HepG2 (cell line): ENCODE measurements around the gene PATL2. TPM values are rescaled to one million over a fixed set of nuclear protein-coding genes. Genes with fewer than 3 reads are reported as not detected.

Source experiments
- FOXO1 ChIP-seq: sonication (generic); formaldehyde crosslinking; IDR thresholded peaks from 2 replicates; pipeline ENCODE4 v1.4.0; 2020; ENCODE audit warnings: missing genetic modification reagents
- GMEB2 ChIP-seq: IDR thresholded peaks from 2 replicates; pipeline ENCODE4 v1.6.1; 2016; ENCODE audit warnings: missing biosample characterization, missing genetic modification reagents, low read depth
- HINFP ChIP-seq: sonication (generic); formaldehyde crosslinking; IDR thresholded peaks from 2 replicates; pipeline ENCODE4 v1.4.0; 2020; ENCODE audit warnings: low read depth, mild to moderate bottlenecking, missing genetic modification reagents
- HOXA5 ChIP-seq: sonication (generic); formaldehyde crosslinking; IDR thresholded peaks from 2 replicates; pipeline ENCODE4 v1.4.0; 2020; ENCODE audit warnings: missing genetic modification reagents
- JUND ChIP-seq: sonication (generic); formaldehyde crosslinking; IDR thresholded peaks from 2 replicates; pipeline ENCODE4 v1.8.0; 2022; ENCODE audit warnings: mild to moderate bottlenecking, missing genetic modification reagents
- MIXL1 ChIP-seq: IDR thresholded peaks from 2 replicates; pipeline ENCODE4 v1.6.1; 2016
- NBN ChIP-seq: fragments of 450-650 bp; conservative IDR thresholded peaks from 2 replicates; pipeline ENCODE4 v1.6.1; 2017
- RFX5 ChIP-seq: IDR thresholded peaks from 2 replicates; pipeline ENCODE4 v1.6.1; 2011; ENCODE audit warnings: low read depth, low read length, improper control_type of control experiment
- SAP130 ChIP-seq: IDR thresholded peaks from 2 replicates; pipeline ENCODE4 v1.6.1; 2016; ENCODE audit warnings: low read depth
- SOX6 ChIP-seq, 2 experiments: fragments of 450-650 bp in 1 of 2; sonication (generic) in 1 of 2; formaldehyde crosslinking in 1 of 2; IDR thresholded peaks; 2 replicates each; pipeline versions ENCODE4 v1.4.0 to v1.6.1; 2017 to 2020; ENCODE audit warnings: antibody characterized with exemption in 1 of 2, mild to moderate bottlenecking in 1 of 2, missing genetic modification reagents in 1 of 2
- SRSF4 ChIP-seq: fragments of 200-400 bp; formaldehyde crosslinking; IDR thresholded peaks from one replicate; pipeline ENCODE4 v1.6.1; 2018; ENCODE audit warnings: mild to moderate bottlenecking, low read depth, low read length, moderate library complexity; ENCODE audit not compliant: poor library complexity, severe bottlenecking
- ZBTB1 ChIP-seq: sonication (generic); formaldehyde crosslinking; IDR thresholded peaks from 2 replicates; pipeline ENCODE4 v1.4.0; 2020; ENCODE audit warnings: missing genetic modification reagents, borderline replicate concordance
- ZFP36L1 ChIP-seq: sonication (generic); formaldehyde crosslinking; IDR thresholded peaks from 2 replicates; pipeline ENCODE4 v1.8.0; 2022; ENCODE audit warnings: mild to moderate bottlenecking, missing genetic modification reagents, moderate library complexity
- ZFX ChIP-seq: sonication (generic); formaldehyde crosslinking; IDR thresholded peaks from 2 replicates; pipeline ENCODE4 v1.4.0; 2020; ENCODE audit warnings: mild to moderate bottlenecking, low read depth, missing genetic modification reagents, moderate library complexity
- ZNF496 ChIP-seq: sonication (generic); formaldehyde crosslinking; IDR thresholded peaks from 2 replicates; pipeline ENCODE4 v1.8.1; 2023; ENCODE audit warnings: mild to moderate bottlenecking, moderate library complexity, missing genetic modification reagents; ENCODE audit not compliant: insufficient replicate concordance
- ZNF687 ChIP-seq: sonication (generic); formaldehyde crosslinking; IDR thresholded peaks from 2 replicates; pipeline ENCODE4 v1.5.1; 2020; ENCODE audit warnings: mild to moderate bottlenecking, missing genetic modification reagents, moderate library complexity
- ZNF773 ChIP-seq: sonication (generic); formaldehyde crosslinking; IDR thresholded peaks from 2 replicates; pipeline ENCODE4 v1.4.0; 2020; ENCODE audit warnings: missing genetic modification reagents, borderline replicate concordance
- ZSCAN22 ChIP-seq: sonication (generic); formaldehyde crosslinking; IDR thresholded peaks from 2 replicates; pipeline ENCODE4 v1.4.0; 2020; ENCODE audit warnings: mild to moderate bottlenecking, missing genetic modification reagents
- polyA plus RNA-seq, 8 experiments: library from polyadenylated mRNA; depleted of rRNA in 3 of 8; stranded (reverse) in 7 of 8; unstranded in 1 of 8; fragments of >200 nt; fragmentation: Illumina TruSeq in 4 of 8; extraction: Trizol in 4 of 8; gene quantifications; 2 replicates each; pipeline versions ENCODE4 v1.2.1 to v1.2.3, GENCODE V29; 2011 to 2016; ENCODE audit warnings: low read depth in 4 of 8, missing spikeins in 1 of 8, mixed read lengths in 1 of 8; ENCODE audit not compliant: insufficient read depth in 1 of 8
- total RNA-seq, 5 experiments: library from RNA; depleted of rRNA; stranded (reverse); fragments of >200 nt; fragmentation: Illumina TruSeq; extraction: Trizol; gene quantifications; 2 replicates each; pipeline ENCODE4 v1.2.3, GENCODE V29; 2016; ENCODE audit warnings: low read depth in 1 of 5
- TF ChIP-seq, protein P1 (sequence below): sonication (generic); formaldehyde crosslinking; conservative IDR thresholded peaks from 2 replicates; pipeline ENCODE4 v1.4.0; 2020; ENCODE audit warnings: missing genetic modification reagents
- TF ChIP-seq, protein P2 (sequence below): IDR thresholded peaks from 2 replicates; pipeline ENCODE4 v1.6.1; 2016; ENCODE audit warnings: low read depth, borderline replicate concordance
- TF ChIP-seq, protein P3 (sequence below): sonication (generic); formaldehyde crosslinking; IDR thresholded peaks from 2 replicates; pipeline ENCODE4 v1.5.0; 2020; ENCODE audit warnings: missing genetic modification reagents

The PATL2 gene
- total and polyA plus RNA-seq, 2 of the 13 experiments (the other 11 are each of a cell fraction or from before 2014, with no cell fraction given), result 0.15 to 0.53 TPM

DNA sequence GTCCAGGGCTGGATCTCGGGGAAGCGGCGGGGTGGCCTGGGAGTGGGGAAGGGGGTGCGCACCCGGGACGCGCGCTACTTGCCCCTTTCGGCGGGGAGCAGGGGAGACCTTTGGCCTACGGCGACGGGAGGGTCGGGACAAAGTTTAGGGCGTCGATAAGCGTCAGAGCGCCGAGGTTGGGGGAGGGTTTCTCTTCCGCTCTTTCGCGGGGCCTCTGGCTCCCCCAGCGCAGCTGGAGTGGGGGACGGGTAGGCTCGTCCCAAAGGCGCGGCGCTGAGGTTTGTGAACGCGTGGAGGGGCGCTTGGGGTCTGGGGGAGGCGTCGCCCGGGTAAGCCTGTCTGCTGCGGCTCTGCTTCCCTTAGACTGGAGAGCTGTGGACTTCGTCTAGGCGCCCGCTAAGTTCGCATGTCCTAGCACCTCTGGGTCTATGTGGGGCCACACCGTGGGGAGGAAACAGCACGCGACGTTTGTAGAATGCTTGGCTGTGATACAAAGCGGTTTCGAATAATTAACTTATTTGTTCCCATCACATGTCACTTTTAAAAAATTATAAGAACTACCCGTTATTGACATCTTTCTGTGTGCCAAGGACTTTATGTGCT lies 721 bp upstream of the PATL2 start (continued):
- TF ChIP-seq HINFP (CRISPR knock-in tag) (no peak), ZSCAN22 (CRISPR knock-in tag) (no peak), ZNF496 (CRISPR knock-in tag) (no peak), RFX5 (no peak), NBN (no peak), ZFP36L1 (CRISPR knock-in tag) (no peak; the same call in 1 of the 2 replicates), MIXL1 (CRISPR knock-in tag) (no peak), GMEB2 (CRISPR knock-in tag) (no peak; the same call in 1 of the 2 replicates), HOXA5 (CRISPR knock-in tag) (0 out of 2 replicates have a peak, but pooled peaks have one; percentile 11), ZNF687 (CRISPR knock-in tag) (peak; percentile 81), FOXO1 (CRISPR knock-in tag) (no peak), ZNF773 (CRISPR knock-in tag) (no peak), SRSF4 (no peak), ZBTB1 (CRISPR knock-in tag) (no peak), ZFX (peak; percentile 42; the same call in 1 of the 2 replicates), SOX6 (IDR thresholded peaks at IDR 0.05) (no peak), SOX6 (CRISPR knock-in tag; IDR thresholded peaks at IDR 0.05) (no peak), SAP130 (CRISPR knock-in tag) (0 out of 2 replicates have a peak, but pooled peaks have one; percentile 46), JUND (no peak)
- TF ChIP-seq, protein P1, sequence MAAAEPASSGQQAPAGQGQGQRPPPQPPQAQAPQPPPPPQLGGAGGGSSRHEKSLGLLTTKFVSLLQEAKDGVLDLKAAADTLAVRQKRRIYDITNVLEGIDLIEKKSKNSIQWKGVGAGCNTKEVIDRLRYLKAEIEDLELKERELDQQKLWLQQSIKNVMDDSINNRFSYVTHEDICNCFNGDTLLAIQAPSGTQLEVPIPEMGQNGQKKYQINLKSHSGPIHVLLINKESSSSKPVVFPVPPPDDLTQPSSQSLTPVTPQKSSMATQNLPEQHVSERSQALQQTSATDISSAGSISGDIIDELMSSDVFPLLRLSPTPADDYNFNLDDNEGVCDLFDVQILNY (CRISPR knock-in tag), result no peak
- TF ChIP-seq, protein P2, sequence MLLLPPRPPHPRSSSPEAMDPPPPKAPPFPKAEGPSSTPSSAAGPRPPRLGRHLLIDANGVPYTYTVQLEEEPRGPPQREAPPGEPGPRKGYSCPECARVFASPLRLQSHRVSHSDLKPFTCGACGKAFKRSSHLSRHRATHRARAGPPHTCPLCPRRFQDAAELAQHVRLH, result 0 out of 2 replicates have a peak, but pooled peaks have one; percentile 4
- TF ChIP-seq, protein P3, sequence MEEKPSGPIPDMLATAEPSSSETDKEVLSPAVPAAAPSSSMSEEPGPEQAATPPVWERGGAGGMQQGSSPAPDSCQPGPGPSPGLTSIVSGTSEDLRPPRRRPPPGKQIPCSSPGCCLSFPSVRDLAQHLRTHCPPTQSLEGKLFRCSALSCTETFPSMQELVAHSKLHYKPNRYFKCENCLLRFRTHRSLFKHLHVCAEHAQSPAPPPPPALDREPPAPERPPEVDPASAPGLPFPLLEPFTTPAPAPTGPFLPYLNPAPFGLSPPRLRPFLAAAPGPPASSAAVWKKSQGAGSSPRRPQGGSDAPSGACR (CRISPR knock-in tag), result no peak
